ENCODE results near the gene MVK. TPM values are rescaled to one million over a fixed set of nuclear protein-coding genes. Genes with fewer than 3 reads are reported as not detected.

The MVK gene
- total RNA-seq, 1 experiment from 2014 or later, result 19.2 TPM

DNA sequence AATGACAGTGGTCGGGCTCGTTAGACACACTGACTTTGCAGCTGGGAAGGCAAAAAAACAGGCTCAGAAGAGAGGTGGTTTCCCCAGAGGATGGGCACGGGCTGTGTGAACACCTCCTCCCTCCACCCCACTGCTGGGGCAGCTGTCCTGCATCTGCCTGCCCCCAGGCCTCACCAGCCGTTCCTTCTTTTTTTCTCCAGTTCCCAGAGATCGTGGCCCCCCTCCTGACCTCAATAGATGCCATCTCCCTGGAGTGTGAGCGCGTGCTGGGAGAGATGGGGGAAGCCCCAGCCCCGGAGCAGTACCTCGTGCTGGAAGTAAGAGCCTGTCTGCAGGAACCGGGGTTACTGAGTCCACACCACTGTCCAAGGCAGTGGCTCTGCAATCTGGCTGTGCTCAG is 17.4 kb downstream of the MVK start:
- no peak overlapping the region for H2BK5ac ChIP-seq (ENCODE audit: insufficient read length, low read length)
- H3K27me3 Mint-ChIP-seq (ENCODE audit: low read depth), result no peaks in the 10 kb centered on the region
- H2BK20ac ChIP-seq (ENCODE audit: low read depth, low read length, poor library complexity, severe bottlenecking), result no peak overlapping the region
- no peak overlapping the region for H3K23ac ChIP-seq (ENCODE audit: insufficient read length, low read depth, low read length)
- no peaks in the 10 kb centered on the region for H3K23me2 ChIP-seq (ENCODE audit: insufficient read length, low read depth, low read length, poor library complexity, severe bottlenecking)
- no peak overlapping the region for H2BK12ac ChIP-seq (ENCODE audit: insufficient read length, low read depth, low read length)
- no peak overlapping the region for H3K27ac ChIP-seq (ENCODE audit: insufficient read length, low read depth, low read length)
- no peak overlapping the region for H3K14ac ChIP-seq (ENCODE audit: insufficient read depth, low read length)
- no peak overlapping the region for H4K5ac ChIP-seq (ENCODE audit: insufficient read length, low read depth, low read length)
- WGBS (ENCODE audit: extremely low coverage, insufficient read length, low lambda C conversion rate), result no CpG with 5 or more reads among the region's 10 CpGs
- no peak overlapping the region for H3K4ac ChIP-seq (ENCODE audit: low read depth, low read length)
- peaks cover 5 to 35% (median 31%) of the 10 kb centered on the region in 3 experiments; a peak in 4 of 7 replicates for H3K36me3 Mint-ChIP-seq (ENCODE audit: insufficient read depth in 1 of 3, low read depth in 3 of 3)
- no peaks in the 10 kb centered on the region for H3K79me2 ChIP-seq (ENCODE audit: insufficient read depth, low read length)
- TF ChIP-seq, protein P1, sequence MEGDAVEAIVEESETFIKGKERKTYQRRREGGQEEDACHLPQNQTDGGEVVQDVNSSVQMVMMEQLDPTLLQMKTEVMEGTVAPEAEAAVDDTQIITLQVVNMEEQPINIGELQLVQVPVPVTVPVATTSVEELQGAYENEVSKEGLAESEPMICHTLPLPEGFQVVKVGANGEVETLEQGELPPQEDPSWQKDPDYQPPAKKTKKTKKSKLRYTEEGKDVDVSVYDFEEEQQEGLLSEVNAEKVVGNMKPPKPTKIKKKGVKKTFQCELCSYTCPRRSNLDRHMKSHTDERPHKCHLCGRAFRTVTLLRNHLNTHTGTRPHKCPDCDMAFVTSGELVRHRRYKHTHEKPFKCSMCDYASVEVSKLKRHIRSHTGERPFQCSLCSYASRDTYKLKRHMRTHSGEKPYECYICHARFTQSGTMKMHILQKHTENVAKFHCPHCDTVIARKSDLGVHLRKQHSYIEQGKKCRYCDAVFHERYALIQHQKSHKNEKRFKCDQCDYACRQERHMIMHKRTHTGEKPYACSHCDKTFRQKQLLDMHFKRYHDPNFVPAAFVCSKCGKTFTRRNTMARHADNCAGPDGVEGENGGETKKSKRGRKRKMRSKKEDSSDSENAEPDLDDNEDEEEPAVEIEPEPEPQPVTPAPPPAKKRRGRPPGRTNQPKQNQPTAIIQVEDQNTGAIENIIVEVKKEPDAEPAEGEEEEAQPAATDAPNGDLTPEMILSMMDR (conservative IDR thresholded peaks at IDR 0.05), result no peak
- H3K9me3 Mint-ChIP-seq, result no peaks in the 10 kb centered on the region
- H2AFZ ChIP-seq (ENCODE audit: low read length), result no peak overlapping the region
- no peaks in the 10 kb centered on the region for H3K79me1 ChIP-seq (ENCODE audit: insufficient read depth, low read depth, low read length, poor library complexity, severe bottlenecking)
- no peak overlapping the region for H3K4me2 ChIP-seq (ENCODE audit: insufficient read depth, insufficient read length, low read length)
- H3K4me1 Mint-ChIP-seq, result no peaks in the 10 kb centered on the region
- H4K91ac ChIP-seq (ENCODE audit: insufficient read length, low read depth, low read length), result no peak overlapping the region
- peak overlapping the region in 1 of 3 experiments; percentile 35; a peak in 1 of 7 replicates for H3K27ac Mint-ChIP-seq
- no peaks in the 10 kb centered on the region for H3K9me3 ChIP-seq (ENCODE audit: control insufficient read depth, low read depth, low read length)
- no peak overlapping the region for H3K18ac ChIP-seq (ENCODE audit: insufficient read length, low read depth, low read length)
- no peak overlapping the region for H2BK15ac ChIP-seq (ENCODE audit: low read depth, low read length)
- H2AK5ac ChIP-seq (ENCODE audit: insufficient read length, low read length), result no peak overlapping the region
- no peak overlapping the region for H2BK120ac ChIP-seq (ENCODE audit: low read depth, low read length, poor library complexity, severe bottlenecking)
- H3K56ac ChIP-seq (ENCODE audit: insufficient read length, low read depth, low read length), result no peak overlapping the region
- no peak overlapping the region for H3K4me3 Mint-ChIP-seq
- no peak overlapping the region for H4K8ac ChIP-seq (replicated peaks; ENCODE audit: insufficient read length, low read depth, low read length)
- no peaks in the 10 kb centered on the region for H3K4me1 ChIP-seq (ENCODE audit: insufficient read depth, low read length)
- H4K20me1 ChIP-seq (ENCODE audit: control insufficient read depth, insufficient read depth, insufficient read length), result no peaks in the 10 kb centered on the region
- no peaks in the 10 kb centered on the region for H3K27me3 ChIP-seq (ENCODE audit: insufficient read depth, low read length)
- H3K9ac ChIP-seq (ENCODE audit: extremely low read depth, insufficient read length, low read length), result no peak overlapping the region
- no peak for DNase-seq
- H3T11ph ChIP-seq (ENCODE audit: low read length), result no peak overlapping the region

Data from H9 (cell line).